ENCODE data around the gene PDXP. TPM values are rescaled to one million over a fixed set of nuclear protein-coding genes. Genes with fewer than 3 reads are reported as not detected.

PDXP gene
- total and polyA plus RNA-seq, 2 of the 13 experiments (the other 11 are each of a cell fraction or from before 2014, with no cell fraction given) = 58.2 to 70.6 TPM

GRCh38 chr22:37686002-37686982 is 27.8 kb downstream of the PDXP start, which contains the start of gene NOL12 (continued):
- peak; percentile 35; the same call in 1 of the 2 replicates for TF ChIP-seq ZBTB33 (CRISPR knock-in tag; IDR thresholded peaks at IDR 0.05)
- peak; percentile 73 for TF ChIP-seq TFDP2 (CRISPR knock-in tag; IDR thresholded peaks at IDR 0.05)
- TF ChIP-seq, protein P1, sequence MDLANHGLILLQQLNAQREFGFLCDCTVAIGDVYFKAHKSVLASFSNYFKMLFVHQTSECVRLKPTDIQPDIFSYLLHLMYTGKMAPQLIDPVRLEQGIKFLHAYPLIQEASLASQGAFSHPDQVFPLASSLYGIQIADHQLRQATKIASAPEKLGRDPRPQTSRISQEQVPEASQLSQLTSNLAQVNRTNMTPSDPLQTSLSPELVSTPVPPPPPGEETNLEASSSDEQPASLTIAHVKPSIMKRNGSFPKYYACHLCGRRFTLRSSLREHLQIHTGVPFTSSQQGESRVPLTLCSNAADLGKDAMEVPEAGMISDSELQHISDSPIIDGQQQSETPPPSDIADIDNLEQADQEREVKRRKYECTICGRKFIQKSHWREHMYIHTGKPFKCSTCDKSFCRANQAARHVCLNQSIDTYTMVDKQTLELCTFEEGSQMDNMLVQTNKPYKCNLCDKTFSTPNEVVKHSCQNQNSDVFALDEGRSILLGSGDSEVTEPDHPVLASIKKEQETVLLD (CRISPR knock-in tag; IDR thresholded peaks at IDR 0.05; ENCODE audit: low read depth) = no peak
- TF ChIP-seq PAX8 (CRISPR knock-in tag; IDR thresholded peaks at IDR 0.05; ENCODE audit: borderline replicate concordance) = peak; percentile 63; the same call in 1 of the 2 replicates
- peak; percentile 69 for TF ChIP-seq REPIN1 (CRISPR knock-in tag; IDR thresholded peaks at IDR 0.05; ENCODE audit: borderline replicate concordance, low read depth)
- 0 out of 2 replicates have a peak, but pooled peaks have one; percentile 57 for TF ChIP-seq ZNF446 (CRISPR knock-in tag; IDR thresholded peaks at IDR 0.05)
- TF ChIP-seq TCF12 (IDR thresholded peaks at IDR 0.05) = no peak
- TF ChIP-seq TCF12 (CRISPR knock-in tag; IDR thresholded peaks at IDR 0.05) = peak; percentile 68; the same call in 1 of the 2 replicates
- TF ChIP-seq, protein P2, sequence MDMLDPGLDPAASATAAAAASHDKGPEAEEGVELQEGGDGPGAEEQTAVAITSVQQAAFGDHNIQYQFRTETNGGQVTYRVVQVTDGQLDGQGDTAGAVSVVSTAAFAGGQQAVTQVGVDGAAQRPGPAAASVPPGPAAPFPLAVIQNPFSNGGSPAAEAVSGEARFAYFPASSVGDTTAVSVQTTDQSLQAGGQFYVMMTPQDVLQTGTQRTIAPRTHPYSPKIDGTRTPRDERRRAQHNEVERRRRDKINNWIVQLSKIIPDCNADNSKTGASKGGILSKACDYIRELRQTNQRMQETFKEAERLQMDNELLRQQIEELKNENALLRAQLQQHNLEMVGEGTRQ (IDR thresholded peaks at IDR 0.05; ENCODE audit: low read depth, low read length) = no peak
- TF ChIP-seq, protein P2 (CRISPR knock-in tag; IDR thresholded peaks at IDR 0.05; ENCODE audit: borderline replicate concordance) = no peak
- TF ChIP-seq NR2F6 (IDR thresholded peaks at IDR 0.05) = no peak
- TF ChIP-seq NR2F6 (CRISPR knock-in tag; IDR thresholded peaks at IDR 0.05) = peak; percentile 31; the same call in 1 of the 2 replicates
- no peak for TF ChIP-seq THYN1 (CRISPR knock-in tag; IDR thresholded peaks at IDR 0.05; ENCODE audit: borderline replicate concordance, low read depth)
- TF ChIP-seq FLYWCH1 (CRISPR knock-in tag; IDR thresholded peaks at IDR 0.05) = no peak
- TF ChIP-seq BRD4 (CRISPR knock-in tag; IDR thresholded peaks at IDR 0.05) = 0 out of 2 replicates have a peak, but pooled peaks have one; percentile 45
- no peak for TF ChIP-seq MAFK (conservative IDR thresholded peaks at IDR 0.05 in 1 of 2, IDR thresholded peaks at IDR 0.05 in 1 of 2; ENCODE audit: low read length in 2 of 2)
- peak; percentile 78 for TF ChIP-seq IKZF5 (CRISPR knock-in tag; IDR thresholded peaks at IDR 0.05)
- TF ChIP-seq, protein P3, sequence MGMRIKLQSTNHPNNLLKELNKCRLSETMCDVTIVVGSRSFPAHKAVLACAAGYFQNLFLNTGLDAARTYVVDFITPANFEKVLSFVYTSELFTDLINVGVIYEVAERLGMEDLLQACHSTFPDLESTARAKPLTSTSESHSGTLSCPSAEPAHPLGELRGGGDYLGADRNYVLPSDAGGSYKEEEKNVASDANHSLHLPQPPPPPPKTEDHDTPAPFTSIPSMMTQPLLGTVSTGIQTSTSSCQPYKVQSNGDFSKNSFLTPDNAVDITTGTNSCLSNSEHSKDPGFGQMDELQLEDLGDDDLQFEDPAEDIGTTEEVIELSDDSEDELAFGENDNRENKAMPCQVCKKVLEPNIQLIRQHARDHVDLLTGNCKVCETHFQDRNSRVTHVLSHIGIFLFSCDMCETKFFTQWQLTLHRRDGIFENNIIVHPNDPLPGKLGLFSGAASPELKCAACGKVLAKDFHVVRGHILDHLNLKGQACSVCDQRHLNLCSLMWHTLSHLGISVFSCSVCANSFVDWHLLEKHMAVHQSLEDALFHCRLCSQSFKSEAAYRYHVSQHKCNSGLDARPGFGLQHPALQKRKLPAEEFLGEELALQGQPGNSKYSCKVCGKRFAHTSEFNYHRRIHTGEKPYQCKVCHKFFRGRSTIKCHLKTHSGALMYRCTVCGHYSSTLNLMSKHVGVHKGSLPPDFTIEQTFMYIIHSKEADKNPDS (CRISPR knock-in tag; IDR thresholded peaks at IDR 0.05) = 0 out of 2 replicates have a peak, but pooled peaks have one; percentile 32

Data from HepG2 (cell line).